Parathyroid adenoma (tissue), 2 donors: Measurements from ENCODE around the gene KCNQ1OT1.

Source experiments
- H2AFZ ChIP-seq: fragments of 300-600 bp; sonication (generic); one replicate; pipeline ENCODE4 v1.7.0; 2017; ENCODE audit warnings: antibody characterized with exemption, mild to moderate bottlenecking
- H3K27ac ChIP-seq: fragments of 300-600 bp; sonication (generic); one replicate; pipeline ENCODE4 v1.7.0; 2017
- H3K27me3 ChIP-seq: fragments of 300-600 bp; sonication (generic); one replicate; pipeline ENCODE4 v1.7.0; 2017; ENCODE audit warnings: low read length; ENCODE audit not compliant: control insufficient read depth, insufficient read depth
- H3K36me3 ChIP-seq: fragments of 300-600 bp; sonication (generic); one replicate; pipeline ENCODE4 v1.7.0; 2017; ENCODE audit warnings: low read length; ENCODE audit not compliant: control insufficient read depth, insufficient read depth
- H3K4me1 ChIP-seq: fragments of 300-600 bp; sonication (generic); one replicate; pipeline ENCODE4 v1.7.0; 2017; ENCODE audit warnings: control low read depth
- H3K4me2 ChIP-seq: fragments of 300-600 bp; sonication (generic); one replicate; pipeline ENCODE4 v1.7.0; 2017; ENCODE audit warnings: low read length
- H3K4me3 ChIP-seq: fragments of 300-600 bp; sonication (generic); one replicate; pipeline ENCODE4 v1.7.0; 2017; ENCODE audit warnings: low read depth, low read length
- H3K79me2 ChIP-seq: fragments of 300-600 bp; sonication (generic); one replicate; pipeline ENCODE4 v1.7.0; 2017; ENCODE audit warnings: control low read depth
- H3K9ac ChIP-seq: fragments of 300-600 bp; sonication (generic); one replicate; pipeline ENCODE4 v1.7.0; 2017; ENCODE audit warnings: mild to moderate bottlenecking
- H3K9me3 ChIP-seq: fragments of 300-600 bp; sonication (generic); one replicate; pipeline ENCODE4 v1.7.0; 2017; ENCODE audit warnings: low read length; ENCODE audit not compliant: control insufficient read depth
- TF ChIP-seq, protein P1 (sequence below): fragments of 300-600 bp; sonication (generic); IDR thresholded peaks from one replicate; pipeline ENCODE4 v1.7.0; 2017; ENCODE audit warnings: antibody characterized with exemption, mild to moderate bottlenecking
- donor health status: primary hyperparathyroidism.

The KCNQ1OT1 gene

DNA sequence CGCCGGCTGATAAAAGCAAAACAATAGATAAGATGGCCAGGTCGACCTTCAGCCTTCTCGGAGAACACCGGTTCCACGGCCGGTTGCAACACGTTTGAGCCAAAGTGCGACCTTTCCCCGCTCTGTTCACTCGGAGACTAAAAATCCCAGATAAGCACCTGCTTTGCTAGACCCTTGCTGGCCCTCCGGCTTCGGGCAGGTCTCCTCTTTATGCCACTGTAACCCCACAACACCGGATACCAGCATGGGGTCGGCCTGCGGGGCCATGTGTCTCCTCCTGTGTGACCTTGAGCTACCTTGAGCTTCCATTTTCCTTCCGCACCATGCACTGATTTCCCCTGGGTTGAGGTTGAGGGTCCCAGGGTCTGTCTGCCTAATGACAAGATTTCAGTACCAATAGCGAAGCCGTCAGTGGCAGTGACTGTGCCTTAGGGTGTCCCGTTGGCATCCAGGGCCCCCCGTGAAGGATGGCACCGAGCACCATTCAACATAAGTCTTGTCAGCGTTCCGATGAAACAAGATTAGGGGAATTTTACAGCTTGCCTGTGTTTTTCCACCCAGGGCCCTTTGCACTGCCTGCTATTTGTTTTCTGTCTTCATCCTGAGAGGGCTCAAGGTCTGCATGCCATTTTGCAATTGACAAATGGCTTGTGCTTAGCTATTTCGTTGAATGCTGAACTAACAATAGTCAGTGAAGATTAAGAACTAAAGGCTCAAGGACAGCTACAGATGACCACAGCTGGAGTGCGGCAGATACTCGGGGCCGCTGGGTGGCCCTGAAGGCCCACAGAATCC is 136.4 kb downstream of the KCNQ1OT1 start:
- Histone ChIP-seq H3K36me3 (no peaks in the 10 kb centered on the region), H3K27me3 (no peaks in the 10 kb centered on the region), H3K4me2 (no peak overlapping the region), H2AFZ (no peak overlapping the region), H3K27ac (no peak overlapping the region), H3K4me1 (no peaks in the 10 kb centered on the region), H3K9ac (no peak overlapping the region), H3K4me3 (no peak overlapping the region), H3K9me3 (no peaks in the 10 kb centered on the region), H3K79me2 (no peaks in the 10 kb centered on the region)
- TF ChIP-seq, protein P1, sequence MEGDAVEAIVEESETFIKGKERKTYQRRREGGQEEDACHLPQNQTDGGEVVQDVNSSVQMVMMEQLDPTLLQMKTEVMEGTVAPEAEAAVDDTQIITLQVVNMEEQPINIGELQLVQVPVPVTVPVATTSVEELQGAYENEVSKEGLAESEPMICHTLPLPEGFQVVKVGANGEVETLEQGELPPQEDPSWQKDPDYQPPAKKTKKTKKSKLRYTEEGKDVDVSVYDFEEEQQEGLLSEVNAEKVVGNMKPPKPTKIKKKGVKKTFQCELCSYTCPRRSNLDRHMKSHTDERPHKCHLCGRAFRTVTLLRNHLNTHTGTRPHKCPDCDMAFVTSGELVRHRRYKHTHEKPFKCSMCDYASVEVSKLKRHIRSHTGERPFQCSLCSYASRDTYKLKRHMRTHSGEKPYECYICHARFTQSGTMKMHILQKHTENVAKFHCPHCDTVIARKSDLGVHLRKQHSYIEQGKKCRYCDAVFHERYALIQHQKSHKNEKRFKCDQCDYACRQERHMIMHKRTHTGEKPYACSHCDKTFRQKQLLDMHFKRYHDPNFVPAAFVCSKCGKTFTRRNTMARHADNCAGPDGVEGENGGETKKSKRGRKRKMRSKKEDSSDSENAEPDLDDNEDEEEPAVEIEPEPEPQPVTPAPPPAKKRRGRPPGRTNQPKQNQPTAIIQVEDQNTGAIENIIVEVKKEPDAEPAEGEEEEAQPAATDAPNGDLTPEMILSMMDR, result no peak

GRCh38 chr11:2562890-2563212 is 136.9 kb downstream of the KCNQ1OT1 start:
- Histone ChIP-seq H3K9me3 (no peaks in the 10 kb centered on the region), H2AFZ (no peak overlapping the region)

GRCh38 chr11:2561696-2562581 is 137.9 kb downstream of the KCNQ1OT1 start:
- H3K9me3 ChIP-seq, result no peaks in the 10 kb centered on the region
- no peak overlapping the region for H2AFZ ChIP-seq
- H3K36me3 ChIP-seq, result no peaks in the 10 kb centered on the region
- H3K27ac ChIP-seq, result no peak overlapping the region
- TF ChIP-seq, protein P1, result no peak
- H3K79me2 ChIP-seq, result no peaks in the 10 kb centered on the region
- no peak overlapping the region for H3K4me2 ChIP-seq
- H3K9ac ChIP-seq, result no peak overlapping the region
- H3K4me3 ChIP-seq, result no peak overlapping the region
- H3K27me3 ChIP-seq, result no peaks in the 10 kb centered on the region
- H3K4me1 ChIP-seq, result no peaks in the 10 kb centered on the region

More at GRCh38 chr11:2562890-2563212, 136.9 kb downstream of the KCNQ1OT1 start:
- no peak overlapping the region for H3K27ac ChIP-seq
- no peak overlapping the region for H3K4me3 ChIP-seq
- TF ChIP-seq, protein P1, result no peak
- no peaks in the 10 kb centered on the region for H3K27me3 ChIP-seq
- H3K4me1 ChIP-seq, result no peaks in the 10 kb centered on the region
- no peaks in the 10 kb centered on the region for H3K79me2 ChIP-seq
- H3K9ac ChIP-seq, result no peak overlapping the region
- no peak overlapping the region for H3K4me2 ChIP-seq
- H3K36me3 ChIP-seq, result no peaks in the 10 kb centered on the region

- TF ChIP-seq, protein P1, result no peak
- H3K36me3 ChIP-seq, result no peaks in the 10 kb centered on the region
- H3K9me3 ChIP-seq, result no peaks in the 10 kb centered on the region
- H3K9ac ChIP-seq, result no peak overlapping the region
- no peak overlapping the region for H3K4me3 ChIP-seq
- no peak overlapping the region for H3K4me2 ChIP-seq
- no peaks in the 10 kb centered on the region for H3K4me1 ChIP-seq
- H3K79me2 ChIP-seq, result no peaks in the 10 kb centered on the region
- no peak overlapping the region for H3K27ac ChIP-seq
- no peak overlapping the region for H2AFZ ChIP-seq
- no peaks in the 10 kb centered on the region for H3K27me3 ChIP-seq
Observed at GRCh38 chr11:2559527-2560311, 140.1 kb downstream of the KCNQ1OT1 start.
